GM12873 (cell line): ENCODE data around the gene COL8A1.
A peak's percentile ranks its signal among the peaks of the same experiment; 100 is the strongest.

Experiments
- TF ChIP-seq, protein P1 (sequence below): IDR thresholded peaks from 2 replicates; pipeline ENCODE4 v1.5.1; 2012; ENCODE audit warnings: low read depth, mild to moderate bottlenecking, moderate library complexity, low read length, control low read depth; ENCODE audit not compliant: insufficient read depth; ENCODE audit errors: missing control alignments

The COL8A1 gene

GRCh38 chr3:99620976-99621375 lies 17.4 kb upstream of the COL8A1 start:
- TF ChIP-seq, protein P1, sequence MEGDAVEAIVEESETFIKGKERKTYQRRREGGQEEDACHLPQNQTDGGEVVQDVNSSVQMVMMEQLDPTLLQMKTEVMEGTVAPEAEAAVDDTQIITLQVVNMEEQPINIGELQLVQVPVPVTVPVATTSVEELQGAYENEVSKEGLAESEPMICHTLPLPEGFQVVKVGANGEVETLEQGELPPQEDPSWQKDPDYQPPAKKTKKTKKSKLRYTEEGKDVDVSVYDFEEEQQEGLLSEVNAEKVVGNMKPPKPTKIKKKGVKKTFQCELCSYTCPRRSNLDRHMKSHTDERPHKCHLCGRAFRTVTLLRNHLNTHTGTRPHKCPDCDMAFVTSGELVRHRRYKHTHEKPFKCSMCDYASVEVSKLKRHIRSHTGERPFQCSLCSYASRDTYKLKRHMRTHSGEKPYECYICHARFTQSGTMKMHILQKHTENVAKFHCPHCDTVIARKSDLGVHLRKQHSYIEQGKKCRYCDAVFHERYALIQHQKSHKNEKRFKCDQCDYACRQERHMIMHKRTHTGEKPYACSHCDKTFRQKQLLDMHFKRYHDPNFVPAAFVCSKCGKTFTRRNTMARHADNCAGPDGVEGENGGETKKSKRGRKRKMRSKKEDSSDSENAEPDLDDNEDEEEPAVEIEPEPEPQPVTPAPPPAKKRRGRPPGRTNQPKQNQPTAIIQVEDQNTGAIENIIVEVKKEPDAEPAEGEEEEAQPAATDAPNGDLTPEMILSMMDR: no peak

DNA sequence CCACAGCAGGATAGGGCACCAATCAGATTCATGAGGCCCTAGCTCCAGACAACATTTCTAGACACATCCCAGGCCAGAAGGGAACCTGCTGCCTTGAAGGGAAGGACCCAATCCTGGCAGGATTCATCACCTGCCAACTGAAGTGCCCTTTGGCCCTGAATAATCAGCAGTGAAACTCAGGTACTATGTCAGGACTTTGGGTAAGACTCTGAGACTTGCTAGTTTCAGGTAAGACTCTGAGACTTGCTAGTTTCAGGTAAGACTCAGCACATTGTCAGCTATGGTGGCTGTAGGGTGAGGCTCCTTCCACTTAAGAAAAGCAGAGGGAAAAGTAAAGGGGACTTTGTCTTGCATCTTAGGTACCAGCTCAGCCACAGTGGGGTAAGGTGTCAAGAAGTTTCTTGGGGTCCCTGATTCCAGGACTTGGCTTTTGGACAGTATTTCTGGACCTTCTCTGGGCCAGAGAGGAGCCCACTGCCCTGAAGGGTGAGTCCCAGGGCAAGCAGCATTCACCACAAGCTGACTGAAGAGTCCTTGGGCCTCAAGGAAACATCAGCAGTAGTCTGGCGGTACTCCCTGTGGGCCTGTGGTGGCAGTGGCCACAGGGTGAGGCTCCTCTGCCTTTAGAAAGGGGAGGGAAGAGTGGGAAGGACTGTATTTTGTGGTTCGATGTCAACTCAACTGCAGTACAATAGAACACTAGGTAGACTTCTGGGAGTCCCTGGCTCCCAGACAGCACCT lies 13.7 kb upstream of the COL8A1 start:
- TF ChIP-seq, protein P1: no peak

- TF ChIP-seq, protein P1: peak; percentile 11
Observed at GRCh38 chr3:99625237-99625622, 13.2 kb upstream of the COL8A1 start.

DNA sequence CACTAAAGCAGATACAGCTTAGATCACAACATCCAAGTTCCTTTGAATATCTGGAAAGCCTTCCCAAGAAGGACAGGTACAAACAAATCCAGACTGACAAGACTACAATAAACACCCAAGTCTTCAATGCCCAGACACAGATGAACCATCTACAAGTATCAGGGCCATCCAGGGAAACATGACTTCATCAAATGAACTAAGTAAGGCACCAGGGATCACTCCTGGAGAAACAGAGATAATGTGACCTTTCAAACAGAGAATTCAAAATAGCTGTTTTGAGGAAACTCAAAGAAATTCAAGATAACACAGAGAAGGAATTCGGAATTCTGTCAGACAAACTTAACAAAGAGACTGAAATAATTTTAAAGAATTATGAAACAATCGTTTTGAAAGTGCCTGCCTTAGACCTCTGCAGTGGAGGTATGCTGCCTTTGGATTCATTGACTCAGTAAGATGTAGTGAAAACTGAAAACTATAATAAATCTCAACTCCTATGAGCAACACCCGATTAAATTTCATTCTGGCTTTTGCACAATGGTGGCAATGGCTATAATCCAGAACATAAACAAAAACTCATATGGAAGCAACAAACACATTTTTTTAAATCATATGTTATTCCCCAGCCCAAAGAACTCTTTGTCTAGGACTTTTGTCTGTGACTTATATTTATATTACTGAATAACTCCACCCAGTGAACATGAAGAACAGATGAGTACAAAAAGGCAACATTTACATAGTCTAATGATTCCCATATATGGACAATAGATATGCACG lies 12.6 kb upstream of the COL8A1 start:
- TF ChIP-seq, protein P1: no peak

- TF ChIP-seq, protein P1: no peak
Observed at GRCh38 chr3:99626417-99626788, 12.0 kb upstream of the COL8A1 start.

DNA sequence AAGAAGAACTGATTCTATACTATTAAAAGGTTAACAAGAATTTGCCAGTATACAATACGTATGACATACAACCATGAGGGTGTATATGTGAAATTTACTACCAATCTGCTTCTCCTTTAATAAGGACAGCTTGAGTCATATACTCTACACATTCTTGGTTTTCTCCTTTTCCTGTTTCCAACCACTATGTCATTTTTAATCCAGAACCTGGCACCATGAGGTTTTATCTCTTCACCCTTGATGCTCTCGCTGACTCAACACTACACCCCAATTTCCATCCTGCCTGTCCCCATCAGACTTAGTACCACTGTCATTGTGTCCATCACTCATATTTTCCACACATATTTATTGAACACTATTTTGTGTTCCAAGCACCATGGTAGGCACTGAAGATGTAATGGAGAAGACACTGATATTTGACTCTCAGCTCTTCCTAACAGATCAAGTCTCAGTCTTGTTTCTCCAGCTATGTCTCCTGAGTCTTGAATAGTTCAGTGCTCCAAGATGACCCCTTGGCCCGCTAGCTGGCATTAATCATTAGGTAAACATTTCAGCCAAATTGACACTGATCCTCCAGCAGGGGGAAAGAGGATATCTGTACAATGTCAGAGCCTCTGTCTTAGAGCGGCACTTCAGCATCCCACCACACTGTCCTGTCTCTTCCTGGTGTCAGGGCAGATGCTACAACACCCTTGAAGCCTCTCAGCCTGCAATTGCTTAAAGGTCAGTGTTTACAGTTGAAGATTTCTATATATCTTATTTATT lies 11.2 kb upstream of the COL8A1 start:
- TF ChIP-seq, protein P1: no peak

DNA sequence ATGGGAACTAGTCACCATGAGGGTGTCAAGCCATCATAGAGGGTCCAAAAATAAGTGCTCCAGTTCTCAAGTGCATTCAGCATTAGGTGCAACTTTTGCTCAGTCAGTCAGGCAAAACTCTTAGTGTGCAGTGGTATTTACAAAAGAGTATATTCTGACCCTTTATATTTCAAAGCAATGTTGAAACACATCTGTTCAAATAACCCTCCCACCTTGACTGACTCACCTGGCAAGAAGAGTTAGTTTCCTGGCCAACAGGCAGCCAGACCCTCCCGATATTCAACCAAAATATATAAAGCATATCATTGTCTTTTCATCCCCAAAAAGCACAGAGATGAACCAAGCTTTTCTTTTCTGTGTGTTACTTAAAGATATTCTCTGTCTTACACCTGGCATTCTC lies 7.6 kb upstream of the COL8A1 start:
- TF ChIP-seq, protein P1: no peak
